ENCODE data around the gene GDF9. TPM values are rescaled to one million over a fixed set of nuclear protein-coding genes. Genes with fewer than 3 reads are reported as not detected.

The GDF9 gene
- polyA plus RNA-seq, 4 donors: 0.32 to 0.67 (median 0.34) TPM; not detected in 1

DNA sequence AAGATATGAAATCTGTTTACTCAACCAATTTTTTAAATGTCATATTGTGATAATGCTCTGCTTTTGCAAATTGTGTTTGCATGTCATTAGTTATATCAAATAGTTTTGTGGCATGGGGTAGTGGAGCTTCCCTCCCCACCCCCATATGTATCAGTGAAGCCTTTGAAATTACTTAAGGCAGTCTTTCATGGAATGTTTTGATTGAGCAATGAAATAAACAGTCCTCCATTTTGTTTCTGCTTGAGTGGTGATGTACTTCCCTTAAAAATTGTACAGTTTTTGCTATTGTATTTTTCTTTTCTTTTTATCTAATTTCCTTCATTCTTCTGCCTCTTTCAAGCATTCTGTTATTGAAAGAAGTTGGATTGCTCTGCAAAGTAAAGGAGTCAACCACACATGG, 49.7 kb downstream of the GDF9 start:
- H3K36me3 ChIP-seq (ENCODE audit: control insufficient read depth in 3 of 3, insufficient read depth in 2 of 3, low read depth in 1 of 3, low read length in 3 of 3): peaks cover 0 to 8% (median 0%) of the 10 kb centered on the region in 3 donors
- peaks cover 0 to 38% (median 0%) of the 10 kb centered on the region in 3 donors for H3K4me1 ChIP-seq (ENCODE audit: control insufficient read depth in 3 of 3, insufficient read depth in 2 of 3, low read depth in 1 of 3, low read length in 2 of 3)
- H3K27me3 ChIP-seq (ENCODE audit: control insufficient read depth in 3 of 3, insufficient read depth in 3 of 3, low read length in 3 of 3): peaks cover 0 to 11% (median 3%) of the 10 kb centered on the region in 3 donors
- H3K4me3 ChIP-seq (ENCODE audit: low read depth in 1 of 3, low read length in 3 of 3): peak overlapping the region in 1 of 3 donors; percentile 3
- H3K27ac ChIP-seq (ENCODE audit: low read depth in 1 of 3, low read length in 2 of 3): peak overlapping the region in 1 of 3 donors; percentile 70
- FAIRE-seq (no peak), DNase-seq (peak in 1 of 2 donors; percentile 24)
- H3K9me3 ChIP-seq (ENCODE audit: control insufficient read depth in 2 of 2, insufficient read depth in 1 of 2, low read depth in 1 of 2, low read length in 1 of 2): peaks cover 0 to 3% of the 10 kb centered on the region in 2 donors

DNA sequence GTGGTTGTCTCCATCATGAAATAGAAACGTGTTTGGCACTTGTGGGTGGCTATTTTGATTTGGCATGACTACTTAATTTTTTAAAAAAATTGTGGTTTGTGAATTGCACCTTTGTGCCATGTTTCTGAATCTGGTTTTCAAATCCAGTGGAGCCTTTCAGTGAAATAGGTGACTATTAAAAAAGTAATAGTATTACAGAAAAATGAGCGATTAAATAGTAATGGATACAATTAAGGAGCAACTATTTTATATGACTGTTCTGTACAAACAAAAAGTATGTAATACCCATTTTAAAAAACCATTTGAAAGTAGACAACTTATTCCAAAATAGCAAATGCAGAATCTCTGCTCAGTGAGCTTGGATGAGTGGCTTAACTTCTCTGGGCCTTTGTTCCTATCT, 50.2 kb downstream of the GDF9 start:
- WGBS, 3 donors: 50 to 66% (median 52%) methylated on average over 2 of the region's 2 CpGs
- no peak for FAIRE-seq

DNA sequence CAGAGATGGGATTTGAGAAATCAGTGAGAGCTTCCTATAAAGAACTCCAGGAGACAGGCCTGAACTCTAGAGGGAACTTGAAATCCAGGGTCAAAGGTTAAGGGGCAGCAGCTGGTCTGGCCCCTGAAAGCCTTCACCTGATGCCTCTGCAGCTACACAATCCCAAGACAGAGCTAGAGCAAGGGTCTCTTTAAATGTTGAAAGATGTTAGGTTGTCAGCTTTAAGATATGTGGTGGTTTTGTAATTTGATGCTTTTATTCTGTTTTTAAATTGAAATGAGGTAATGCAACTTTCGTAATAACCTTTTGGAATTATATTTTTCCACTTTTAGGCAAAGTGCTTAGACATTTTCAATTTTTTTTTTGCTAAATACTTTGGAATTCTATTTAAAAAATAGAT, 50.8 kb downstream of the GDF9 start:
- Histone ChIP-seq H3K27me3 (ENCODE audit: control insufficient read depth in 3 of 3, insufficient read depth in 3 of 3, low read length in 3 of 3) (peaks cover 0 to 13% (median 3%) of the 10 kb centered on the region in 3 donors), H3K27ac (ENCODE audit: low read depth in 1 of 3, low read length in 2 of 3) (peak overlapping the region in 1 of 3 donors; percentile 70), H3K4me1 (ENCODE audit: control insufficient read depth in 3 of 3, insufficient read depth in 2 of 3, low read depth in 1 of 3, low read length in 2 of 3) (peaks cover 0 to 38% (median 0%) of the 10 kb centered on the region in 3 donors), H3K4me3 (ENCODE audit: low read depth in 1 of 3, low read length in 3 of 3) (peak overlapping the region in 2 of 3 donors; percentile 49 to 77), H3K9me3 (ENCODE audit: control insufficient read depth in 2 of 2, insufficient read depth in 1 of 2, low read depth in 1 of 2, low read length in 1 of 2) (peaks cover 0 to 3% of the 10 kb centered on the region in 2 donors), H3K36me3 (ENCODE audit: control insufficient read depth in 3 of 3, insufficient read depth in 2 of 3, low read depth in 1 of 3, low read length in 3 of 3) (peaks cover 0 to 8% (median 0%) of the 10 kb centered on the region in 3 donors)
- 64 to 82% (median 79%) methylated on average over 1 of the region's 1 CpG for WGBS, 3 donors
- DNase-seq (peak in 1 of 2 donors; percentile 33), FAIRE-seq (no peak)

More for the DNA sequence above, 50.2 kb downstream of the GDF9 start:
- H3K27me3 ChIP-seq (ENCODE audit: control insufficient read depth in 3 of 3, insufficient read depth in 3 of 3, low read length in 3 of 3): peaks cover 0 to 12% (median 3%) of the 10 kb centered on the region in 3 donors
- peak overlapping the region in 1 of 3 donors; percentile 70 for H3K27ac ChIP-seq (ENCODE audit: low read depth in 1 of 3, low read length in 2 of 3)
- H3K36me3 ChIP-seq (ENCODE audit: control insufficient read depth in 3 of 3, insufficient read depth in 2 of 3, low read depth in 1 of 3, low read length in 3 of 3): peaks cover 0 to 8% (median 0%) of the 10 kb centered on the region in 3 donors
- no peak for DNase-seq
- H3K4me3 ChIP-seq (ENCODE audit: low read depth in 1 of 3, low read length in 3 of 3): peak overlapping the region in 2 of 3 donors; percentile 3 to 20
- peaks cover 0 to 3% of the 10 kb centered on the region in 2 donors for H3K9me3 ChIP-seq (ENCODE audit: control insufficient read depth in 2 of 2, insufficient read depth in 1 of 2, low read depth in 1 of 2, low read length in 1 of 2)
- peaks cover 0 to 38% (median 0%) of the 10 kb centered on the region in 3 donors for H3K4me1 ChIP-seq (ENCODE audit: control insufficient read depth in 3 of 3, insufficient read depth in 2 of 3, low read depth in 1 of 3, low read length in 2 of 3)

DNA sequence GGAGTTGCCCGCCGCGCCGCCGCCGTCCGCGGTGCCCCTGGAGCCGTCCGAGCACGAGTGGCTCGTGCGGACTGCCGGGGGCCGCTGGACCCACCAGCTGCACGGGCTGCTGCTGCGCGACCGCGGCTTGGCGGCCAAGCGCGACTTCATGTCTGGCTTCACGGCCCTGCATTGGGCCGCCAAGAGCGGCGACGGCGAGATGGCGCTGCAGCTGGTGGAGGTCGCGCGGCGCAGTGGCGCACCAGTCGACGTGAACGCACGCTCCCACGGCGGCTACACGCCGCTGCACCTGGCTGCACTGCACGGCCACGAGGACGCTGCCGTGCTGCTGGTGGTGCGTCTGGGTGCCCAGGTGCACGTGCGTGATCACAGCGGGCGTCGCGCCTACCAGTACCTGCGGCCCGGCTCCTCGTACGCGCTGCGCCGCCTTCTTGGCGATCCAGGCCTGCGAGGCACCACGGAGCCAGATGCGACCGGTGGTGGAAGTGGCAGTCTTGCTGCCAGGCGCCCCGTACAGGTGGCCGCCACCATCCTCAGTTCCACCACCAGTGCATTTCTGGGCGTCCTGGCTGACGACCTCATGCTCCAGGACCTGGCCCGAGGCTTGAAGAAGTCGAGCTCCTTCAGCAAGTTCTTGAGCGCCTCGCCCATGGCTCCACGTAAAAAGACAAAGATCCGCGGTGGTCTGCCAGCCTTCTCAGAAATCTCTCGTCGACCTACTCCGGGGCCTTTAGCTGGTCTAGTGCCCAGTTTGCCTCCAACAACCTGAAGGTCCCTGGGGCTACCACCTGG, 51.6 kb downstream of the GDF9 start:
- peak in 1 of 2 donors; percentile 28 for DNase-seq
- WGBS, 3 donors: 58 to 59% (median 58%) methylated on average over 74 to 81 of the region's 81 CpGs
- peak overlapping the region in 2 of 3 donors; percentile 49 to 77 for H3K4me3 ChIP-seq (ENCODE audit: low read depth in 1 of 3, low read length in 3 of 3)
- peak overlapping the region; percentile 91 to 94 (median 94) for H3K27ac ChIP-seq (ENCODE audit: low read depth in 1 of 3, low read length in 2 of 3)
- peaks cover 0 to 13% (median 3%) of the 10 kb centered on the region in 3 donors for H3K27me3 ChIP-seq (ENCODE audit: control insufficient read depth in 3 of 3, insufficient read depth in 3 of 3, low read length in 3 of 3)
- peaks cover 0 to 33% (median 0%) of the 10 kb centered on the region in 3 donors for H3K4me1 ChIP-seq (ENCODE audit: control insufficient read depth in 3 of 3, insufficient read depth in 2 of 3, low read depth in 1 of 3, low read length in 2 of 3)
- no peak for FAIRE-seq
- H3K9me3 ChIP-seq (ENCODE audit: control insufficient read depth in 2 of 2, insufficient read depth in 1 of 2, low read depth in 1 of 2, low read length in 1 of 2): peaks cover 0 to 3% of the 10 kb centered on the region in 2 donors
- peaks cover 0 to 8% (median 0%) of the 10 kb centered on the region in 3 donors for H3K36me3 ChIP-seq (ENCODE audit: control insufficient read depth in 3 of 3, insufficient read depth in 2 of 3, low read depth in 1 of 3, low read length in 3 of 3)

DNA sequence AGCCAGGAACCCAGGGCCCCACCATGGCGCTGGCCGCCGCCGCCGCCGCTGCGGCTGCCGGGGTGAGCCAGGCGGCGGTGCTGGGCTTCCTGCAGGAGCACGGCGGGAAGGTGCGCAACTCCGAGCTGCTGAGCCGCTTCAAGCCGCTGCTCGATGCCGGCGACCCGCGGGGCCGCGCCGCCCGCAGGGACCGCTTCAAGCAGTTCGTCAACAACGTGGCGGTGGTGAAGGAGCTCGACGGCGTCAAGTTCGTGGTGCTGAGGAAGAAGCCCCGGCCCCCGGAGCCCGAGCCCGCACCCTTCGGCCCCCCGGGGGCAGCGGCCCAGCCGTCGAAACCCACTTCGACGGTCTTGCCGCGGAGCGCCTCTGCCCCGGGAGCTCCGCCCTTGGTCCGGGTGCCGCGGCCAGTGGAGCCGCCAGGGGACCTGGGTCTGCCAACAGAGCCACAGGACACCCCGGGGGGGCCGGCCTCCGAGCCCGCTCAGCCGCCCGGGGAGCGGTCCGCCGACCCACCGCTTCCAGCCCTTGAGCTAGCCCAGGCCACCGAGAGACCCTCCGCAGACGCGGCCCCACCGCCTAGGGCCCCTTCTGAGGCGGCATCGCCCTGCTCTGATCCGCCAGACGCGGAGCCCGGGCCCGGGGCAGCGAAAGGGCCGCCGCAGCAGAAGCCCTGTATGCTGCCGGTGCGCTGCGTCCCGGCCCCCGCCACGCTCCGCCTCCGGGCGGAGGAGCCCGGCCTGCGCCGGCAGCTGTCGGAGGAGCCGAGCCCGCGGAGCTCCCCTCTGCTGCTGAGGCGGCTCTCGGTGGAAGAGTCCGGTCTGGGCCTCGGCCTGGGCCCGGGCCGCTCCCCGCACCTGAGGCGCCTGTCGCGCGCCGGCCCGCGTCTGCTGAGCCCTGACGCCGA, 52.4 kb downstream of the GDF9 start:
- 1 to 8% (median 3%) methylated on average over 46 to 110 of the region's 110 CpGs for WGBS, 3 donors
- peaks cover 0 to 33% (median 0%) of the 10 kb centered on the region in 3 donors for H3K4me1 ChIP-seq (ENCODE audit: control insufficient read depth in 3 of 3, insufficient read depth in 2 of 3, low read depth in 1 of 3, low read length in 2 of 3)
- peaks cover 0 to 13% (median 3%) of the 10 kb centered on the region in 3 donors for H3K27me3 ChIP-seq (ENCODE audit: control insufficient read depth in 3 of 3, insufficient read depth in 3 of 3, low read length in 3 of 3)
- FAIRE-seq (no peak), DNase-seq (peak; percentile 60 to 88)
- H3K36me3 ChIP-seq (ENCODE audit: control insufficient read depth in 3 of 3, insufficient read depth in 2 of 3, low read depth in 1 of 3, low read length in 3 of 3): peaks cover 0 to 8% (median 0%) of the 10 kb centered on the region in 3 donors
- H3K4me3 ChIP-seq (ENCODE audit: low read depth in 1 of 3, low read length in 3 of 3): peak overlapping the region; percentile 49 to 77 (median 49)
- peaks cover 0 to 3% of the 10 kb centered on the region in 2 donors for H3K9me3 ChIP-seq (ENCODE audit: control insufficient read depth in 2 of 2, insufficient read depth in 1 of 2, low read depth in 1 of 2, low read length in 1 of 2)
- H3K27ac ChIP-seq (ENCODE audit: low read depth in 1 of 3, low read length in 2 of 3): peak overlapping the region; percentile 91 to 94 (median 94)

DNA sequence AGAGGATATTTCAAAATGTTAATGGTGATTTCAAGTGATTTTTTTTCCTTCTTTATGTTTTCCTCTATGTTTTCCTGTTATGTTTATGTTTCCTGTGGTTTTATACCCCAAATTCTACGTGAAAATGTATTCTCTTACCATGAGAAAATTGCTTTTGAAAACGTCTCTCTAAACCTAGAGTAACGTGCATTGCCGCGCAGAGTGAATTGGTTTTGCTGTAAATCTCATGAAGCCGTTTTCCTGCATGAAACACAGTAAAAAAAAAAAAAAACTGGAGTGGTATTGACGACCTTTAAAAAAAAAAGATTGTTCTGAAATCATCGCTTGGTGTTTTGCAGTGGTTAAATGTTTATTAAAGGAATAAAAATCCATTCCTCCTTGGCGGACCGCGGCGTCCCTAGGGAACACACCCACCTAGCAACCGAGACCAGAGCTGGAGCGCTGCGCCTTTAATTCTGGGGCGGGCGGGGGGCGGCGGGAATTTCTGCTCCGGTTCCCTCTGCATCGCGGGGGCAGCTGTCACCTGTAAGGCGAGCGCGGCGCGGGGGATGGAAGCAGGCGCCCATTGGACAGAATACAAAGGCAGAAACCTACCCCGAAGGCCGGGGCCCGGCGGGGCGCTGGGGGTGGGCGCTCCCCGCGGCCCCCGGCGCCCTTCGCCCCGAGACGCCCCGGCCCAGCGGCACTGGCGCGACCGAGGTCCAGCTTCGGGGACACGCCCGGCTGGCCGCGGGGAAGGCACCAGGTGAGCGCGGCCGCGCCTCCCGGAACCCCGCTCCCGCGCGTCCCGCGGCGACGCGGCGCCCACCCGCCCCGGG, 53.3 kb downstream of the GDF9 start, which contains the start of gene SOWAHA:
Gene SOWAHA (plus strand): TSS at position 522 of the 818 bp plus-strand sequence. CDS start 320 bp downstream, outside the sequence.
- H3K36me3 ChIP-seq (ENCODE audit: control insufficient read depth in 3 of 3, insufficient read depth in 2 of 3, low read depth in 1 of 3, low read length in 3 of 3): peaks cover 0 to 8% (median 0%) of the 10 kb centered on the region in 3 donors
- 1 to 2% (median 2%) methylated on average over 56 to 68 of the region's 68 CpGs for WGBS, 3 donors
- peak within 1 kb of the TSS; percentile 91 to 94 (median 94) for H3K27ac ChIP-seq (ENCODE audit: low read depth in 1 of 3, low read length in 2 of 3)
- FAIRE-seq (no peak), DNase-seq (peak; percentile 72 to 91)
- H3K4me3 ChIP-seq (ENCODE audit: low read depth in 1 of 3, low read length in 3 of 3): peak within 1 kb of the TSS; percentile 49 to 77 (median 49)
- peaks cover 0 to 13% (median 3%) of the 10 kb centered on the region in 3 donors for H3K27me3 ChIP-seq (ENCODE audit: control insufficient read depth in 3 of 3, insufficient read depth in 3 of 3, low read length in 3 of 3)
- peaks cover 0 to 3% of the 10 kb centered on the region in 2 donors for H3K9me3 ChIP-seq (ENCODE audit: control insufficient read depth in 2 of 2, insufficient read depth in 1 of 2, low read depth in 1 of 2, low read length in 1 of 2)
- H3K4me1 ChIP-seq (ENCODE audit: control insufficient read depth in 3 of 3, insufficient read depth in 2 of 3, low read depth in 1 of 3, low read length in 2 of 3): peaks cover 0 to 33% (median 0%) of the 10 kb centered on the region in 3 donors

DNA sequence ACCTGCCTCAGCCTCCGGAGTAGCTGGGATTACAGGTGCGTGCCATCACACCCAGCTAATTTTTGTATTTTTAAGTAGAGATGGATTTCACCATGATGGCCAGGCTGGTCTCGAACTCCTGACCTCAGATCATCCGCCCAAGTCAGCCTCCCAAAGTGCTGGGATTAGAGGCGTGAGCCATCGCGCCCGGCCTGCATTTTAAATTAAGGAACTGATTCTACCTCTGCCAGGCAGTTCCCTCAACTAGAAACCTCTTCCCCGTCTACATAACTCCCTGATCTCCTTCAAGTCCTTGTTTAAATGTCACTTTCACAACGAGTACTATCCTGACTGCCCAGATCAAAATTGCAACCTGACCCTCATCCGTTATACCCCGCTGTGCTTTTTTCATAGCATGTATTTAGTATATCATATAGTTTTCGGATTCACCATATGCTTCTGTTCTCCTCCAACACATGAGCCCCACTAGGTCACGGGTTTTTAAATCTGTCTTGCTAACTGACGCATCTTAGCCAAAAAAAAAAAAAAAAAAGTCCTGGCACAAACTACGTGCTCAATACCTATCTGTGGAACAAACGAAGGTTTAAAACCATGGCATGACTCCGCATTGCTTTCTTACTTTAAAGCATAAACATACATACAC, 54.0 kb downstream of the GDF9 start:
- FAIRE-seq (no peak), DNase-seq (no peak)
- Histone ChIP-seq H3K36me3 (ENCODE audit: control insufficient read depth in 3 of 3, insufficient read depth in 2 of 3, low read depth in 1 of 3, low read length in 3 of 3) (peaks cover 0 to 8% (median 0%) of the 10 kb centered on the region in 3 donors), H3K27me3 (ENCODE audit: control insufficient read depth in 3 of 3, insufficient read depth in 3 of 3, low read length in 3 of 3) (peaks cover 0 to 13% (median 3%) of the 10 kb centered on the region in 3 donors), H3K27ac (ENCODE audit: low read depth in 1 of 3, low read length in 2 of 3) (no peak overlapping the region), H3K4me3 (ENCODE audit: low read depth in 1 of 3, low read length in 3 of 3) (no peak overlapping the region), H3K4me1 (ENCODE audit: control insufficient read depth in 3 of 3, insufficient read depth in 2 of 3, low read depth in 1 of 3, low read length in 2 of 3) (peaks cover 0 to 30% (median 0%) of the 10 kb centered on the region in 3 donors), H3K9me3 (ENCODE audit: control insufficient read depth in 2 of 2, insufficient read depth in 1 of 2, low read depth in 1 of 2, low read length in 1 of 2) (peaks cover 0 to 3% of the 10 kb centered on the region in 2 donors)
- 59 to 77% (median 73%) methylated on average over 18 of the region's 18 CpGs for WGBS, 3 donors
